HepG2 (cell line): ENCODE results near the gene SLC38A1. TPM values are rescaled to one million over a fixed set of nuclear protein-coding genes. Genes with fewer than 3 reads are reported as not detected.

ENCODE experiments used
- ATAC-seq: fragments of 200-7000 bp; cut with Tn5 transposase; 3 replicates; pipeline ENCODE4 v1.9.1; 2020; ENCODE audit warnings: mild to moderate bottlenecking, moderate library complexity
- BruUV-seq: library from RNA; stranded (reverse); fragments of 400-500 nt; replicated peaks from 2 replicates; lab custom pipeline; 2021; lab: Mats Ljungman, UMichigan
- CTCF ChIA-PET: fragments of 300-600 bp; formaldehyde crosslinking; extraction: SDS; loops from one replicate; lab custom pipeline; 2021; ENCODE audit warnings: low total read pairs, inconsistent platforms, low intra/inter-chr PET ratio; lab: Yijun Ruan, JAX
- POLR2A ChIA-PET: fragments of 350-600 bp; sonication (Branson Sonifier 250); formaldehyde crosslinking; loops from one replicate; lab custom pipeline; 2020; ENCODE audit warnings: antibody characterized with exemption, inconsistent platforms; lab: Yijun Ruan, JAX
- DNase-seq: peaks from one replicate; pipeline ENCODE4 v3.0.0-alpha.2; 2015; ENCODE audit warnings: low spot score
- FAIRE-seq: peaks from 3 replicates; lab custom pipeline; 2011; peaks lifted over from hg19 to GRCh38; lab: Jason Lieb, UNC
- H2AFZ ChIP-seq: one replicate; pipeline ENCODE4 v1.6.1; 2011; ENCODE audit warnings: low read length, inconsistent platforms
- H3K27ac ChIP-seq: fragments of 300-600 bp; 3 replicates; pipeline ENCODE4 v1.8.0; 2011; ENCODE audit warnings: mixed run types, mild to moderate bottlenecking, mixed read lengths, low read length, inconsistent platforms; ENCODE audit not compliant: insufficient read depth; ENCODE audit errors: extremely low read length
- H3K27me3 ChIP-seq, 2 experiments: fragments of 200-600 bp in 1 of 2; 2 replicates in 1 of 2; 3 replicates in 1 of 2; pipeline versions ENCODE4 v1.6.0 to v1.8.0; 2011; ENCODE audit warnings: low read length in 2 of 2, mild to moderate bottlenecking in 2 of 2, moderate library complexity in 2 of 2, inconsistent platforms in 1 of 2; ENCODE audit not compliant: insufficient read depth in 2 of 2, control insufficient read depth in 1 of 2
- H3K36me3 ChIP-seq, 2 experiments: fragments of 200-600 bp in 1 of 2; replicated peaks in 1 of 2; 2 replicates in 1 of 2; 3 replicates in 1 of 2; pipeline versions ENCODE4 v1.5.1 to v1.8.0; 2011; ENCODE audit warnings: low read length in 2 of 2, inconsistent platforms in 1 of 2; ENCODE audit not compliant: insufficient read depth in 2 of 2, control insufficient read depth in 1 of 2
- H3K4me1 ChIP-seq: 2 replicates; pipeline ENCODE4 v1.5.1; 2012; ENCODE audit warnings: low read length, inconsistent platforms; ENCODE audit not compliant: insufficient read depth
- H3K4me2 ChIP-seq: 2 replicates; pipeline ENCODE4 v1.6.0; 2011; ENCODE audit warnings: low read depth, low read length, inconsistent platforms
- H3K4me3 ChIP-seq, 3 experiments: fragments of 200-600 bp in 1 of 3; sonication (generic), shearing (Covaris generic) in 1 of 3; replicated peaks in 1 of 3; 2 replicates each; pipeline ENCODE4 v1.5.1; 2011 to 2016; ENCODE audit warnings: low read length in 3 of 3, inconsistent platforms in 2 of 3, low read depth in 2 of 3, mild to moderate bottlenecking in 2 of 3, control low read depth in 1 of 3, mixed read lengths in 1 of 3; ENCODE audit not compliant: insufficient read depth in 1 of 3
- H3K79me2 ChIP-seq: one replicate; pipeline ENCODE4 v1.6.1; 2011; ENCODE audit warnings: low read length, inconsistent platforms; ENCODE audit not compliant: insufficient read depth
- H3K9ac ChIP-seq: 2 replicates; pipeline ENCODE4 v1.6.0; 2011; ENCODE audit warnings: mild to moderate bottlenecking, low read depth, low read length, inconsistent platforms; ENCODE audit not compliant: insufficient read depth
- H3K9me3 ChIP-seq: 2 replicates; pipeline ENCODE4 v1.5.1; 2012; ENCODE audit warnings: mild to moderate bottlenecking, low read length
- H4K20me1 ChIP-seq: 2 replicates; pipeline ENCODE4 v1.6.0; 2011; ENCODE audit warnings: inconsistent platforms, mild to moderate bottlenecking, low read length, moderate library complexity; ENCODE audit not compliant: insufficient read depth
- ARNTL ChIP-seq: sonication (generic); formaldehyde crosslinking; IDR thresholded peaks from 2 replicates; pipeline ENCODE4 v1.4.0; 2020; ENCODE audit warnings: mild to moderate bottlenecking, missing genetic modification reagents
- HHEX ChIP-seq: IDR thresholded peaks from 2 replicates; pipeline ENCODE4 v1.6.1; 2016; ENCODE audit warnings: control low read depth
- SYNCRIP ChIP-seq: fragments of 200-400 bp; formaldehyde crosslinking; IDR thresholded peaks from 2 replicates; pipeline ENCODE4 v1.6.1; 2018; ENCODE audit warnings: mild to moderate bottlenecking, low read depth, low read length; ENCODE audit not compliant: insufficient read depth
- ZFP36L1 ChIP-seq: sonication (generic); formaldehyde crosslinking; IDR thresholded peaks from 2 replicates; pipeline ENCODE4 v1.8.0; 2022; ENCODE audit warnings: mild to moderate bottlenecking, missing genetic modification reagents, moderate library complexity
- ZNF230 ChIP-seq: sonication (generic); formaldehyde crosslinking; IDR thresholded peaks from 2 replicates; pipeline ENCODE4 v1.4.0; 2020; ENCODE audit warnings: mild to moderate bottlenecking, missing genetic modification reagents
- ZNF232 ChIP-seq: sonication (generic); formaldehyde crosslinking; IDR thresholded peaks from 2 replicates; pipeline ENCODE4 v1.4.0; 2020; ENCODE audit warnings: missing genetic modification reagents, borderline replicate concordance
- ZNF569 ChIP-seq: sonication (generic); formaldehyde crosslinking; IDR thresholded peaks from 2 replicates; pipeline ENCODE4 v1.5.0; 2020; ENCODE audit warnings: mild to moderate bottlenecking, missing genetic modification reagents, moderate library complexity, borderline replicate concordance
- ZNF841 ChIP-seq: sonication (generic); formaldehyde crosslinking; IDR thresholded peaks from 2 replicates; pipeline ENCODE4 v1.8.1; 2023; ENCODE audit warnings: missing genetic modification reagents, borderline replicate concordance
- WGBS: methylation state at CpG from one replicate; pipeline ENCODE4 v1.1.6; 2017; ENCODE audit warnings: low lambda C conversion rate; 5-methylcytosine and 5-hydroxymethylcytosine counted together
- in situ Hi-C: cut with HindIII; loops from 2 replicates; pipeline ENCODE4 v1.10.0; 2017; ENCODE audit warnings: low pct_unique_long_range_greater_than_20kb; ENCODE audit not compliant: extremely low pct_ligation_motif_present
- intact Hi-C: fragments of 100-400 bp; cut with micrococcal nuclease; formaldehyde crosslinking; loops from one replicate; pipeline ENCODE4 v1.10.0; 2022; ENCODE audit not compliant: unreplicated experiment
- polyA plus RNA-seq, 8 experiments: library from polyadenylated mRNA; depleted of rRNA in 3 of 8; stranded (reverse) in 7 of 8; unstranded in 1 of 8; fragments of >200 nt; fragmentation: Illumina TruSeq in 4 of 8; extraction: Trizol in 4 of 8; gene quantifications; 2 replicates each; pipeline versions ENCODE4 v1.2.1 to v1.2.3, GENCODE V29; 2011 to 2016; ENCODE audit warnings: low read depth in 4 of 8, missing spikeins in 1 of 8, mixed read lengths in 1 of 8; ENCODE audit not compliant: insufficient read depth in 1 of 8
- total RNA-seq, 5 experiments: library from RNA; depleted of rRNA; stranded (reverse); fragments of >200 nt; fragmentation: Illumina TruSeq; extraction: Trizol; gene quantifications; 2 replicates each; pipeline ENCODE4 v1.2.3, GENCODE V29; 2016; ENCODE audit warnings: low read depth in 1 of 5
- TF ChIP-seq, protein P1 (sequence below): sonication (generic); formaldehyde crosslinking; conservative IDR thresholded peaks from 2 replicates; pipeline ENCODE4 v1.4.0; 2020; ENCODE audit warnings: mild to moderate bottlenecking, missing genetic modification reagents, moderate library complexity
- TF ChIP-seq, protein P2 (sequence below): sonication (generic); formaldehyde crosslinking; IDR thresholded peaks from 2 replicates; pipeline ENCODE4 v1.8.1; 2022; ENCODE audit warnings: mild to moderate bottlenecking, missing genetic modification reagents
- TF ChIP-seq, protein P3 (sequence below): sonication (generic); formaldehyde crosslinking; IDR thresholded peaks from 2 replicates; pipeline ENCODE4 v1.8.0; 2022; ENCODE audit warnings: mild to moderate bottlenecking, missing genetic modification reagents

Gene SLC38A1
- total and polyA plus RNA-seq, 2 of the 13 experiments (the other 11 are each of a cell fraction or from before 2014, with no cell fraction given) = 47.0 to 50.6 TPM

DNA sequence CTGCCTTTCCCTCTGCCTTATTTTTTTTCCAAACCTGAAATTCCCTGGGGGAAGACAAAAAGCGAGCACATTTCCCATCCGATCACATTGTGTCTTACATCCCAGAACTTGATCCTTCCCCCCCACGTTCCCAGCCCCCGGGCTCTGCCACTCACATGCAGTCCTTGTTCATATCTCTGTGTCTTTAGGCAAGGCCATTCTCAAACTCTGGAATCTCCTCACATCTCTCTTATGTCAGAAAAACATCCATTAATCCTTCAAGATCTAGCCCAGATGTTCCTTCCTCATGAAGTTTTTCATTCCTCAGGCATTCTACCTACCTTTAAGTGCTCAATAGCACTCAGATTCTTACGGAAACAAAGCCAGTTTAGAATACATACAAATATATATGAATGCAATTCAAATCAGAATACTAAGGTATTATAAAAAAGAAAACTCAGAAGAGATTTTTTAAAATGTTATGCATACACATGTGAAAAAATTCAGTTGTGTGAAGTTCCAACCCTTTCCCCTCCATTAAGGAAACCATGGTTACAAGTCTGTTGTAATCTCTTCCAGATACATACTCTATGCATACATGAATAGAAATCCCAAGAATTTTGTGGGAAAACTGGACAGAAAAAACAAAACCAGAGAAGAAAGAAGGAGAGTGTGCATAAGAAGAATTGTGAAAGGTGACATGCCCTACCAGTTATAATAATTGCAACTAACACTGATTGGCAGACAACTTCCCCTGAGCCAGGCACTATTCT, 120.3 kb downstream of the SLC38A1 start:
- Histone ChIP-seq H3K9ac (no peak overlapping the region), H3K79me2 (no peaks in the 10 kb centered on the region), H2AFZ (no peak overlapping the region), H3K9me3 (no peaks in the 10 kb centered on the region), H3K4me1 (no peaks in the 10 kb centered on the region), H4K20me1 (no peaks in the 10 kb centered on the region), H3K27ac (no peak overlapping the region), H3K36me3 (no peaks in the 10 kb centered on the region), H3K4me2 (no peak overlapping the region), H3K4me3 (no peak overlapping the region), H3K27me3 (peaks cover 0 to 25% of the 10 kb centered on the region in 2 experiments; a peak in 3 of 5 replicates)
- intact Hi-C loops = no loop called here
- in situ Hi-C loops = no loop called here
- POLR2A ChIA-PET = no interaction called here
- FAIRE-seq (no peak), ATAC-seq (no peak), DNase-seq (no peak)
- no peak for TF ChIP-seq ZNF841 (CRISPR knock-in tag)
- no peak for TF ChIP-seq ARNTL (CRISPR knock-in tag)
- CTCF ChIA-PET = no interaction called here
- no TSS peak for BruUV-seq
- WGBS = 23% methylated on average over 5 of the region's 5 CpGs

DNA sequence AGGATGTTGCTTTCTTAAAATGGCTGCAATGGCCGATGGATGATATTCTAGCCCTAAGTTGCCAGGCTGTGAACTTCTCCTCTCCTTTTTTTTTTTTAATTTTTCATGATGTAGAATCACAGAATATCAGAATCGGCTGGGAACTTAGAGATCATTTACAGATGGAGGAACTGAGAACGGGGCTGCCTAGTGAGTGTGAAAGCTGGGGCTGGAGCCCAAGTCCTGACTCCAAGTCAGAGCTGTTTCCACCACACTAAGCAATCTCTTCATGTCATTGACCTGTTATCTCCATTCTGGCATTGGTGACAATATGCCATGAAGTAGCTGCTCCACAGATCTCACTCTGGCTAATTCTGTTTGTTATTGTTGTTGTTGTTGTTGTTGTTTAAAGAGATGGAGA, 121.7 kb downstream of the SLC38A1 start:
- Histone ChIP-seq H3K9ac (no peak overlapping the region), H3K9me3 (no peaks in the 10 kb centered on the region), H3K27ac (no peak overlapping the region), H3K79me2 (no peaks in the 10 kb centered on the region), H2AFZ (no peak overlapping the region), H3K4me3 (no peak overlapping the region), H4K20me1 (no peaks in the 10 kb centered on the region), H3K4me2 (no peak overlapping the region), H3K36me3 (no peaks in the 10 kb centered on the region), H3K27me3 (peaks cover 0 to 28% of the 10 kb centered on the region in 2 experiments; a peak in 3 of 5 replicates), H3K4me1 (no peaks in the 10 kb centered on the region)
- CTCF ChIA-PET = no interaction called here
- WGBS = 16% methylated on average over 3 of the region's 3 CpGs
- POLR2A ChIA-PET = no interaction called here
- no TSS peak for BruUV-seq
- FAIRE-seq = no peak
- DNase-seq = no peak
- ATAC-seq = no peak
- intact Hi-C loops = no loop called here
- in situ Hi-C loops = no loop called here
- no peak for TF ChIP-seq SYNCRIP
- TF ChIP-seq, protein P1, sequence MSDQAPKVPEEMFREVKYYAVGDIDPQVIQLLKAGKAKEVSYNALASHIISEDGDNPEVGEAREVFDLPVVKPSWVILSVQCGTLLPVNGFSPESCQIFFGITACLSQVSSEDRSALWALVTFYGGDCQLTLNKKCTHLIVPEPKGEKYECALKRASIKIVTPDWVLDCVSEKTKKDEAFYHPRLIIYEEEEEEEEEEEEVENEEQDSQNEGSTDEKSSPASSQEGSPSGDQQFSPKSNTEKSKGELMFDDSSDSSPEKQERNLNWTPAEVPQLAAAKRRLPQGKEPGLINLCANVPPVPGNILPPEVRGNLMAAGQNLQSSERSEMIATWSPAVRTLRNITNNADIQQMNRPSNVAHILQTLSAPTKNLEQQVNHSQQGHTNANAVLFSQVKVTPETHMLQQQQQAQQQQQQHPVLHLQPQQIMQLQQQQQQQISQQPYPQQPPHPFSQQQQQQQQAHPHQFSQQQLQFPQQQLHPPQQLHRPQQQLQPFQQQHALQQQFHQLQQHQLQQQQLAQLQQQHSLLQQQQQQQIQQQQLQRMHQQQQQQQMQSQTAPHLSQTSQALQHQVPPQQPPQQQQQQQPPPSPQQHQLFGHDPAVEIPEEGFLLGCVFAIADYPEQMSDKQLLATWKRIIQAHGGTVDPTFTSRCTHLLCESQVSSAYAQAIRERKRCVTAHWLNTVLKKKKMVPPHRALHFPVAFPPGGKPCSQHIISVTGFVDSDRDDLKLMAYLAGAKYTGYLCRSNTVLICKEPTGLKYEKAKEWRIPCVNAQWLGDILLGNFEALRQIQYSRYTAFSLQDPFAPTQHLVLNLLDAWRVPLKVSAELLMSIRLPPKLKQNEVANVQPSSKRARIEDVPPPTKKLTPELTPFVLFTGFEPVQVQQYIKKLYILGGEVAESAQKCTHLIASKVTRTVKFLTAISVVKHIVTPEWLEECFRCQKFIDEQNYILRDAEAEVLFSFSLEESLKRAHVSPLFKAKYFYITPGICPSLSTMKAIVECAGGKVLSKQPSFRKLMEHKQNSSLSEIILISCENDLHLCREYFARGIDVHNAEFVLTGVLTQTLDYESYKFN = no peak
- no peak for TF ChIP-seq ZFP36L1
- no peak for TF ChIP-seq ZNF569 (CRISPR knock-in tag)
- TF ChIP-seq ZNF230 (CRISPR knock-in tag) = no peak
- TF ChIP-seq, protein P2, sequence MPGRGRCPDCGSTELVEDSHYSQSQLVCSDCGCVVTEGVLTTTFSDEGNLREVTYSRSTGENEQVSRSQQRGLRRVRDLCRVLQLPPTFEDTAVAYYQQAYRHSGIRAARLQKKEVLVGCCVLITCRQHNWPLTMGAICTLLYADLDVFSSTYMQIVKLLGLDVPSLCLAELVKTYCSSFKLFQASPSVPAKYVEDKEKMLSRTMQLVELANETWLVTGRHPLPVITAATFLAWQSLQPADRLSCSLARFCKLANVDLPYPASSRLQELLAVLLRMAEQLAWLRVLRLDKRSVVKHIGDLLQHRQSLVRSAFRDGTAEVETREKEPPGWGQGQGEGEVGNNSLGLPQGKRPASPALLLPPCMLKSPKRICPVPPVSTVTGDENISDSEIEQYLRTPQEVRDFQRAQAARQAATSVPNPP (CRISPR knock-in tag) = no peak
- no peak for TF ChIP-seq ZNF232 (CRISPR knock-in tag)
- no peak for TF ChIP-seq HHEX (CRISPR knock-in tag)
- TF ChIP-seq, protein P3, sequence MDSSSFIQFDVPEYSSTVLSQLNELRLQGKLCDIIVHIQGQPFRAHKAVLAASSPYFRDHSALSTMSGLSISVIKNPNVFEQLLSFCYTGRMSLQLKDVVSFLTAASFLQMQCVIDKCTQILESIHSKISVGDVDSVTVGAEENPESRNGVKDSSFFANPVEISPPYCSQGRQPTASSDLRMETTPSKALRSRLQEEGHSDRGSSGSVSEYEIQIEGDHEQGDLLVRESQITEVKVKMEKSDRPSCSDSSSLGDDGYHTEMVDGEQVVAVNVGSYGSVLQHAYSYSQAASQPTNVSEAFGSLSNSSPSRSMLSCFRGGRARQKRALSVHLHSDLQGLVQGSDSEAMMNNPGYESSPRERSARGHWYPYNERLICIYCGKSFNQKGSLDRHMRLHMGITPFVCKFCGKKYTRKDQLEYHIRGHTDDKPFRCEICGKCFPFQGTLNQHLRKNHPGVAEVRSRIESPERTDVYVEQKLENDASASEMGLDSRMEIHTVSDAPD (CRISPR knock-in tag) = no peak
